H9 (cell line): ENCODE results near the gene ANK2. TPM values are rescaled to one million over a fixed set of nuclear protein-coding genes. Genes with fewer than 3 reads are reported as not detected.
A peak's percentile ranks its signal among the peaks of the same experiment; 100 is the strongest.

Source experiments
- DNase-seq: peaks from one replicate; pipeline ENCODE4 v3.0.0-alpha.2; 2017
- H2AFZ ChIP-seq: one replicate; pipeline ENCODE4 v1.6.1; 2013; ENCODE audit warnings: mild to moderate bottlenecking, low read length, control low read depth, moderate library complexity
- H2AK5ac ChIP-seq: 2 replicates; pipeline ENCODE4 v1.6.1; 2013; ENCODE audit warnings: low read length, control low read depth, mixed read lengths; ENCODE audit not compliant: insufficient read length
- H2BK120ac ChIP-seq: one replicate; pipeline ENCODE4 v1.6.1; 2013; ENCODE audit warnings: low read depth, mild to moderate bottlenecking, low read length, control low read depth, inconsistent platforms; ENCODE audit not compliant: poor library complexity, severe bottlenecking
- H2BK12ac ChIP-seq: 2 replicates; pipeline ENCODE4 v1.6.1; 2013; ENCODE audit warnings: low read length, control low read depth, mixed read lengths, low read depth; ENCODE audit not compliant: insufficient read length
- H2BK15ac ChIP-seq: 2 replicates; pipeline ENCODE4 v1.6.1; 2013; ENCODE audit warnings: low read depth, low read length, control low read depth
- H2BK20ac ChIP-seq: one replicate; pipeline ENCODE4 v1.6.1; 2013; ENCODE audit warnings: low read depth, mild to moderate bottlenecking, low read length, control low read depth, inconsistent platforms; ENCODE audit not compliant: poor library complexity, severe bottlenecking
- H2BK5ac ChIP-seq: 2 replicates; pipeline ENCODE4 v1.6.1; 2013; ENCODE audit warnings: low read length, control low read depth, mixed read lengths; ENCODE audit not compliant: insufficient read length
- H3K14ac ChIP-seq: 2 replicates; pipeline ENCODE4 v1.6.1; 2013; ENCODE audit warnings: low read length, control low read depth; ENCODE audit not compliant: insufficient read depth
- H3K18ac ChIP-seq: 2 replicates; pipeline ENCODE4 v1.6.1; 2013; ENCODE audit warnings: low read depth, mild to moderate bottlenecking, mixed read lengths, low read length, control low read depth; ENCODE audit not compliant: insufficient read length
- H3K23ac ChIP-seq: 2 replicates; pipeline ENCODE4 v1.6.1; 2013; ENCODE audit warnings: low read length, control low read depth, mixed read lengths, low read depth; ENCODE audit not compliant: insufficient read length
- H3K23me2 ChIP-seq: 2 replicates; pipeline ENCODE4 v1.6.1; 2013; ENCODE audit warnings: low read depth, mild to moderate bottlenecking, mixed read lengths, low read length, control low read depth; ENCODE audit not compliant: insufficient read length, poor library complexity, severe bottlenecking
- H3K27ac ChIP-seq: 2 replicates; pipeline ENCODE4 v1.5.1; 2013; ENCODE audit warnings: low read length, control low read depth, mixed read lengths, low read depth; ENCODE audit not compliant: insufficient read length
- H3K27me3 ChIP-seq: 2 replicates; pipeline ENCODE4 v1.6.1; 2013; ENCODE audit warnings: low read length, control low read depth, inconsistent platforms; ENCODE audit not compliant: insufficient read depth
- H3K4ac ChIP-seq: 2 replicates; pipeline ENCODE4 v1.6.1; 2013; ENCODE audit warnings: low read depth, mild to moderate bottlenecking, control low read depth, inconsistent platforms, low read length, moderate library complexity
- H3K4me1 ChIP-seq: 2 replicates; pipeline ENCODE4 v1.6.1; 2013; ENCODE audit warnings: low read length, control low read depth, inconsistent platforms; ENCODE audit not compliant: insufficient read depth
- H3K4me2 ChIP-seq: 2 replicates; pipeline ENCODE4 v1.6.1; 2013; ENCODE audit warnings: low read length, control low read depth, mixed read lengths; ENCODE audit not compliant: insufficient read length, insufficient read depth
- H3K56ac ChIP-seq: 2 replicates; pipeline ENCODE4 v1.6.1; 2013; ENCODE audit warnings: low read depth, mild to moderate bottlenecking, mixed read lengths, low read length, control low read depth; ENCODE audit not compliant: insufficient read length
- H3K79me1 ChIP-seq: 2 replicates; pipeline ENCODE4 v1.6.1; 2013; ENCODE audit warnings: low read depth, mild to moderate bottlenecking, moderate library complexity, low read length, control low read depth, inconsistent platforms; ENCODE audit not compliant: insufficient read depth, poor library complexity, severe bottlenecking
- H3K79me2 ChIP-seq: 2 replicates; pipeline ENCODE4 v1.6.1; 2013; ENCODE audit warnings: low read length, control low read depth, inconsistent platforms; ENCODE audit not compliant: insufficient read depth
- H3K9ac ChIP-seq: 2 replicates; pipeline ENCODE4 v1.6.1; 2013; ENCODE audit warnings: low read length, control low read depth, mixed read lengths; ENCODE audit not compliant: insufficient read length; ENCODE audit errors: extremely low read depth
- H3K9me3 ChIP-seq: one replicate; pipeline ENCODE4 v1.6.1; 2013; ENCODE audit warnings: low read depth, low read length, inconsistent platforms; ENCODE audit not compliant: control insufficient read depth
- H3T11ph ChIP-seq: one replicate; pipeline ENCODE4 v1.6.1; 2013; ENCODE audit warnings: mild to moderate bottlenecking, low read length, control low read depth, inconsistent platforms
- H4K20me1 ChIP-seq: one replicate; pipeline ENCODE4 v1.6.1; 2013; ENCODE audit not compliant: control insufficient read depth, insufficient read length, insufficient read depth
- H4K5ac ChIP-seq: 2 replicates; pipeline ENCODE4 v1.6.1; 2013; ENCODE audit warnings: low read depth, mild to moderate bottlenecking, mixed read lengths, low read length, control low read depth; ENCODE audit not compliant: insufficient read length
- H4K8ac ChIP-seq: replicated peaks from 2 replicates; pipeline ENCODE4 v1.6.1; 2013; ENCODE audit warnings: low read length, control low read depth, mixed read lengths, low read depth; ENCODE audit not compliant: insufficient read length
- H4K91ac ChIP-seq: 2 replicates; pipeline ENCODE4 v1.6.1; 2013; ENCODE audit warnings: low read depth, mild to moderate bottlenecking, moderate library complexity, mixed read lengths, low read length, control low read depth; ENCODE audit not compliant: insufficient read length
- H3K27ac Mint-ChIP-seq, 3 experiments: 2 replicates in 2 of 3; 3 replicates in 1 of 3; pipeline ENCODE4 v1.8.0; 2020 to 2021; ENCODE audit warnings: mixed read lengths in 3 of 3, mild to moderate bottlenecking in 1 of 3, moderate library complexity in 1 of 3
- H3K27me3 Mint-ChIP-seq: 2 replicates; pipeline ENCODE4 v1.8.0; 2021; ENCODE audit warnings: low read depth, mild to moderate bottlenecking, moderate library complexity, mixed read lengths
- H3K36me3 Mint-ChIP-seq, 3 experiments: 2 replicates in 2 of 3; 3 replicates in 1 of 3; pipeline ENCODE4 v1.8.0; 2020 to 2021; ENCODE audit warnings: low read depth in 3 of 3, mixed read lengths in 3 of 3; ENCODE audit not compliant: insufficient read depth in 1 of 3
- H3K4me1 Mint-ChIP-seq, 2 experiments: 2 replicates each; pipeline ENCODE4 v1.8.0; 2020; ENCODE audit warnings: mixed read lengths in 2 of 2
- H3K4me3 Mint-ChIP-seq, 2 experiments: 2 replicates in 1 of 2; 3 replicates in 1 of 2; pipeline ENCODE4 v1.8.0; 2020 to 2021; ENCODE audit warnings: mild to moderate bottlenecking in 2 of 2, mixed read lengths in 2 of 2, moderate library complexity in 1 of 2
- H3K9me3 Mint-ChIP-seq, 2 experiments: 2 replicates in 1 of 2; 3 replicates in 1 of 2; pipeline ENCODE4 v1.8.0; 2020; ENCODE audit warnings: mild to moderate bottlenecking in 2 of 2, mixed read lengths in 2 of 2, moderate library complexity in 1 of 2
- CTCF ChIP-seq: fragments of 200-600 bp; sonication (generic); conservative IDR thresholded peaks from 3 replicates; pipeline ENCODE4 v1.8.0; 2021; ENCODE audit warnings: antibody characterized with exemption, mild to moderate bottlenecking
- WGBS: extraction: QIAGEN DNeasy Blood & Tissue Kit; methylation state at CpG from one replicate; pipeline ENCODE4 v1.1.7; 2013; ENCODE audit warnings: missing lambda C conversion rate, low lambda C conversion rate, mixed read lengths; ENCODE audit not compliant: insufficient read length; ENCODE audit errors: extremely low coverage; 5-methylcytosine and 5-hydroxymethylcytosine counted together
- total RNA-seq: library from RNA; stranded (reverse); gene quantifications from 2 replicates; pipeline ENCODE4 v1.2.1, GENCODE V29; 2021

ANK2 gene
- total RNA-seq, 1 experiment from 2014 or later, result 36.8 TPM

GRCh38 chr4:113358784-113359183 lies 309.3 kb downstream of the ANK2 start:
- H3K4me2 ChIP-seq, result no peak overlapping the region
- no peak overlapping the region for H2BK15ac ChIP-seq
- H4K91ac ChIP-seq, result no peak overlapping the region
- H4K20me1 ChIP-seq, result no peaks in the 10 kb centered on the region
- no peaks in the 10 kb centered on the region for H3K79me1 ChIP-seq
- H3K56ac ChIP-seq, result no peak overlapping the region
- H2AK5ac ChIP-seq, result no peak overlapping the region
- no peaks in the 10 kb centered on the region for H3K27me3 ChIP-seq
- H4K5ac ChIP-seq, result no peak overlapping the region
- TF ChIP-seq CTCF, result peak; percentile 40; the same call in 2 of the 3 replicates
- Mint-ChIP-seq H3K36me3 (peaks cover 12 to 53% (median 35%) of the 10 kb centered on the region in 3 experiments), H3K27ac (peak overlapping the region in 2 of 3 experiments; percentile 7 to 30; a peak in 2 of 7 replicates), H3K9me3 (peaks cover 0 to 3% of the 10 kb centered on the region in 2 experiments; a peak in 1 of 5 replicates), H3K27me3 (no peaks in the 10 kb centered on the region), H3K4me3 (no peak overlapping the region), H3K4me1 (peaks cover 0 to 3% of the 10 kb centered on the region in 2 experiments; a peak in 1 of 4 replicates)
- no peak overlapping the region for H2BK20ac ChIP-seq
- no peak overlapping the region for H3K18ac ChIP-seq
- DNase-seq, result no peak
- H3K23me2 ChIP-seq, result no peaks in the 10 kb centered on the region
- no peak overlapping the region for H3K23ac ChIP-seq
- no peaks in the 10 kb centered on the region for H3K79me2 ChIP-seq
- no peaks in the 10 kb centered on the region for H3K4me1 ChIP-seq
- H2BK120ac ChIP-seq, result no peak overlapping the region
- H4K8ac ChIP-seq, result no peak overlapping the region
- no peaks in the 10 kb centered on the region for H3K9me3 ChIP-seq
- H3K4ac ChIP-seq, result no peak overlapping the region
- H2AFZ ChIP-seq, result no peak overlapping the region
- no peak overlapping the region for H3T11ph ChIP-seq
- no CpG with 5 or more reads among the region's 5 CpGs for WGBS
- H3K14ac ChIP-seq, result no peak overlapping the region
- no peak overlapping the region for H3K27ac ChIP-seq
- no peak overlapping the region for H2BK12ac ChIP-seq
- H3K9ac ChIP-seq, result no peak overlapping the region
- H2BK5ac ChIP-seq, result no peak overlapping the region
